Adrenal gland (tissue), 12 donors: Measurements from ENCODE around the gene LEKR1. TPM values are rescaled to one million over a fixed set of nuclear protein-coding genes. Genes with fewer than 3 reads are reported as not detected.
A peak's percentile ranks its signal among the peaks of the same experiment; 100 is the strongest.

Experiments
- DNase-seq, 7 donors: peaks; one replicate each; pipeline ENCODE4 v3.0.0-alpha.2; 2019 to 2020
- H3K27ac ChIP-seq, 5 donors: fragments of 200-600 bp; sonication (generic) in 4 of 5; 1 replicate in 3 of 5; 2 replicates in 2 of 5; pipeline versions ENCODE4 v1.5.1 to v1.8.0; 2016 to 2020; ENCODE audit warnings: mild to moderate bottlenecking in 1 of 5
- H3K27me3 ChIP-seq: fragments of 200-600 bp; 2 replicates; pipeline ENCODE4 v1.8.0; 2021
- H3K36me3 ChIP-seq, 2 donors: fragments of 200-600 bp; replicated peaks in 1 of 2; 1 replicate in 1 of 2; 2 replicates in 1 of 2; pipeline versions ENCODE4 v1.5.1 to v1.8.0; 2018 to 2022
- H3K4me1 ChIP-seq, 2 donors: fragments of 200-600 bp; replicated peaks in 1 of 2; 1 replicate in 1 of 2; 2 replicates in 1 of 2; pipeline versions ENCODE4 v1.5.1 to v1.8.0; 2018 to 2021
- H3K4me3 ChIP-seq, 4 donors: fragments of 200-600 bp; sonication (generic) in 3 of 4; one replicate each; pipeline ENCODE4 v1.5.1; 2016 to 2018
- H3K9me3 ChIP-seq, 3 donors: fragments of 200-600 bp; sonication (generic) in 1 of 3; replicated peaks in 1 of 3; 1 replicate in 2 of 3; 2 replicates in 1 of 3; pipeline versions ENCODE4 v1.5.1 to v1.8.0; 2016 to 2021
- CTCF ChIP-seq, 6 experiments: fragments of 450-650 bp in 4 of 6; fragments of 200-600 bp in 2 of 6; sonication (generic) in 1 of 6; IDR thresholded peaks; 1 replicate in 5 of 6; 2 replicates in 1 of 6; pipeline versions ENCODE4 v1.5.1 to v1.8.0; 2016 to 2021; ENCODE audit warnings: antibody characterized with exemption in 6 of 6, mild to moderate bottlenecking in 2 of 6, moderate library complexity in 1 of 6
- POLR2A ChIP-seq, 2 donors: fragments of 450-650 bp; IDR thresholded peaks; one replicate each; pipeline ENCODE4 v1.6.1; 2017; ENCODE audit warnings: antibody characterized with exemption in 2 of 2, mild to moderate bottlenecking in 2 of 2, moderate library complexity in 1 of 2
- WGBS, 4 donors: extraction: QIAGEN DNeasy Blood & Tissue Kit in 2 of 4; methylation state at CpG; one replicate each; pipeline versions ENCODE4 v1.1.5 to v1.1.7; 2013 to 2017; 5-methylcytosine and 5-hydroxymethylcytosine counted together
- intact Hi-C, 2 donors: fragments of 100-400 bp; cut with DNase I; formaldehyde crosslinking; loops; one replicate each; pipeline versions ENCODE4 v1.14.1 to v1.15.0; 2022 to 2023
- polyA plus RNA-seq, 3 donors: library from polyadenylated mRNA; stranded (reverse); fragments of 200-250 nt in 2 of 3; fragments of 350-450 nt in 1 of 3; fragmentation: Illumina TruSeq in 1 of 3; extraction: RNeasy Lipid Tissue Mini Kit (QIAGEN cat#74804) in 1 of 3; gene quantifications; one replicate each; pipeline ENCODE4 v1.2.3, GENCODE V29; 2013 to 2014
- total RNA-seq, 9 donors: library from RNA; depleted of rRNA in 4 of 9; stranded (reverse); fragments of >200 nt in 4 of 9; fragments of 120-200 nt in 1 of 9; fragmentation: NEBNext Ultra II Directional in 1 of 9; extraction: Animal tissue kit (Norgen Biotek cat#: 25700) in 1 of 9; gene quantifications; one replicate each; pipeline versions ENCODE4 v1.1.0 to v1.2.4, GENCODE V29; 2013 to 2023
- donor health status: healthy with polysubstance abuse.
- donor health status: Bipolar disorder and iron deficiency.
- donor health status: DM: yes; HTN: yes; CAD: no.
- donor health status: DM: no; HTN: no; CAD: no.
- donor health status: DM: no; HTN: no; CAD: no.
- donor health status: DM: yes; HTN: yes; CAD: no.

The LEKR1 gene
- total and polyA plus RNA-seq, 12 donors: 0.28 to 2.3 (median 1.5) TPM

- no peak overlapping the region for H3K4me3 ChIP-seq
- no peaks in the 10 kb centered on the region for H3K4me1 ChIP-seq
- no peak for TF ChIP-seq POLR2A (IDR thresholded peaks at IDR 0.05)
- no peak for TF ChIP-seq CTCF (IDR thresholded peaks at IDR 0.05)
- no peak for DNase-seq
- WGBS, 4 donors: 75 to 90% (median 80%) methylated on average over 1 of the region's 1 CpG
- no peaks in the 10 kb centered on the region for H3K27me3 ChIP-seq
- no peaks in the 10 kb centered on the region for H3K9me3 ChIP-seq
- H3K27ac ChIP-seq: no peak overlapping the region
- intact Hi-C loops: no loop called here
- H3K36me3 ChIP-seq: no peaks in the 10 kb centered on the region
Observed at GRCh38 chr3:157061265-157061664, 235.1 kb downstream of the LEKR1 start.

DNA sequence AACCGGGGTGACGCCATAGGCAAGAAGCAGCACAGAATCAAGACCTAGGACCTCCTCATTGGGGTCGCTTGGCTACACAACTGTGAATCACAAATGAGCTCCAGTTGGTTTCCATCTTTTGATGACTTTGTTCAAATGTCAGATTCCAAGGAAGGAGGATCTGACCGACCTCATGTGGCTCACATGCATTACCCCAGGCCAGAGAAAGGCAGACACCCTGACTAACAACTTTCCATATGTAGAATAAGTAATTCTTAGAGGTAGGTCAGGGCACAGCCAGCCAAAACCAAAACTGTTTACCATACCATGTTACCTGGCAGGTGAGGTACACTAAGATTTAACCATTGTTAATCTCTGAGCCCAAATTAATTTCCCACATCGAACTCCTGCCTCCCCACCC is 237.3 kb downstream of the LEKR1 start:
- no peak for DNase-seq
- H3K27me3 ChIP-seq: no peaks in the 10 kb centered on the region
- H3K27ac ChIP-seq: no peak overlapping the region
- intact Hi-C loops: no loop called here
- no peak overlapping the region for H3K4me3 ChIP-seq
- no peaks in the 10 kb centered on the region for H3K4me1 ChIP-seq
- 61 to 70% (median 68%) methylated on average over 5 of the region's 5 CpGs for WGBS, 4 donors
- TF ChIP-seq CTCF (IDR thresholded peaks at IDR 0.05) (no peak), POLR2A (IDR thresholded peaks at IDR 0.05) (no peak)
- H3K36me3 ChIP-seq: no peaks in the 10 kb centered on the region
- no peaks in the 10 kb centered on the region for H3K9me3 ChIP-seq

- no peaks in the 10 kb centered on the region for H3K9me3 ChIP-seq
- no peak for TF ChIP-seq CTCF (IDR thresholded peaks at IDR 0.05)
- TF ChIP-seq POLR2A (IDR thresholded peaks at IDR 0.05): no peak
- H3K27me3 ChIP-seq: no peaks in the 10 kb centered on the region
- H3K36me3 ChIP-seq: no peaks in the 10 kb centered on the region
- intact Hi-C loops: no loop called here
- 65 to 85% (median 74%) methylated on average over 2 of the region's 2 CpGs for WGBS, 4 donors
- no peak for DNase-seq
- no peak overlapping the region for H3K4me3 ChIP-seq
- H3K27ac ChIP-seq: no peak overlapping the region
- no peaks in the 10 kb centered on the region for H3K4me1 ChIP-seq
Observed at GRCh38 chr3:157063926-157064325, 237.8 kb downstream of the LEKR1 start.

- no peaks in the 10 kb centered on the region for H3K4me1 ChIP-seq
- TF ChIP-seq CTCF (IDR thresholded peaks at IDR 0.05): no peak
- TF ChIP-seq POLR2A (IDR thresholded peaks at IDR 0.05): no peak
- peak in 3 of 7 donors; percentile 26 to 47 (median 27) for DNase-seq
- no peak overlapping the region for H3K27ac ChIP-seq
- WGBS, 4 donors: 54 to 71% (median 64%) methylated on average over 7 of the region's 7 CpGs
- intact Hi-C loops: no loop called here
- H3K27me3 ChIP-seq: no peaks in the 10 kb centered on the region
- no peaks in the 10 kb centered on the region for H3K9me3 ChIP-seq
- no peaks in the 10 kb centered on the region for H3K36me3 ChIP-seq
- H3K4me3 ChIP-seq: no peak overlapping the region
Observed at GRCh38 chr3:157064402-157064801, 238.2 kb downstream of the LEKR1 start.
